Endometrial microvascular endothelial cells (primary cell): ENCODE measurements around the gene TSEN15. TPM values are rescaled to one million over a fixed set of nuclear protein-coding genes. Genes with fewer than 3 reads are reported as not detected.

Source experiments
- in situ Hi-C: cut with HindIII; loops from 2 replicates; pipeline ENCODE4 v1.10.0; 2017; ENCODE audit warnings: low sequenced_read_pairs, low pct_unique_long_range_greater_than_20kb; ENCODE audit errors: inconsistent ontology term
- total RNA-seq: library from RNA; depleted of rRNA; stranded (reverse); fragments of >200 nt; gene quantifications from one replicate; pipeline ENCODE4 v1.2.3, GENCODE V29; 2015; ENCODE audit errors: inconsistent ontology term

The TSEN15 gene
- total RNA-seq: 51.0 TPM

DNA sequence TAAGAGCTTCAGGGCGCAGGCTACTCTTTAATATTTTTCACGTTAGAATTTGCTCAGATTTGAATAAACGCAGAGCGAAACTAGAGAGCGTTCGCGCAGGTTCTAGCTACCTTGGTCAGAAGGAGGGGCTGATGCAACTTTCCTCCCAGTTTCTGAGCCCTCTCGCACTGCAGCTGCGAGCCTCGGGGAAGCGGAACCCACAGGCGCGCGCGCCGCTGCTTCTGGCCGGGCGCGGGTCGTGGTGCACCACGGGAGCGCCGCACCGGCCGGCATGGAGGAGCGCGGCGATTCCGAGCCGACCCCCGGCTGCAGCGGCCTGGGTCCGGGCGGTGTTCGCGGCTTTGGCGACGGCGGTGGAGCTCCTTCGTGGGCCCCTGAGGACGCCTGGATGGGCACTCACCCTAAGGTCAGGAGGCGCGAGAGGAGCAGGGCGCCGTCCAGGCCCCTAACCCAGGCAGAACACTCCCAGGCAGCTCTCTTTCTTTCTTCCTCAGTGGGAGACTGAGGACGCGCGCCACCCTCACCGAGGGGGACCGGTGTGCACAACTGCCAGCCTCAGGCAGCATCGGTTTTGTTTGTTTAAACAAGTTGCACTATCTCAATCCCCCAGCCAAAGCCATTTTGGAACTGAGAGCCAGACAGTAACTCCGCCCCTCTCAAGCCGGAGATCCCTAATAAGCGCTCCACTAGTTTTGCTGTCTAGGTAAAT, at the start of gene TSEN15:
TSS of gene TSEN15 (plus strand) at position 246 of the 709 bp plus-strand sequence. CDS start at position 272, 26 bp downstream.
- in situ Hi-C loops: no loop called here

DNA sequence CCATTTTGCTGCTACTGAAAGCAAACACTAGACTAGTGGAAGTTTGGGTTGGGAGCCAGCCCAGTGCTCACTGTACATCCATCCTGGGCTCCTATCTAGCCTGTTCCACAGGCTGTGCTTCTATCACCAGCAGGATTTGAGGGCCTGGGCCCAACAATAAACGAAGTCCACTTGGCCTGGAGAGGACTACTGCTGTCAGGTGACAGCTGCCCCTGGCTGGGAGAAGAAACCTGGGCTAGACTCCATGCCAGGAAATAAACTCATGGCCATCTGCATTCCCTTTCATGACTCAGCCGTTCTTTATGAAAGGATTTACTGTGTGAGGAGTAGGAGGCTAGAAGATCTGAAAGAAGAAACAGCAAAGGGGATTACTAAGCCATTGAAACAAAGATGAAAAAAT, 49.5 kb upstream of the TSEN15 start:
- in situ Hi-C loops: no loop called here

DNA sequence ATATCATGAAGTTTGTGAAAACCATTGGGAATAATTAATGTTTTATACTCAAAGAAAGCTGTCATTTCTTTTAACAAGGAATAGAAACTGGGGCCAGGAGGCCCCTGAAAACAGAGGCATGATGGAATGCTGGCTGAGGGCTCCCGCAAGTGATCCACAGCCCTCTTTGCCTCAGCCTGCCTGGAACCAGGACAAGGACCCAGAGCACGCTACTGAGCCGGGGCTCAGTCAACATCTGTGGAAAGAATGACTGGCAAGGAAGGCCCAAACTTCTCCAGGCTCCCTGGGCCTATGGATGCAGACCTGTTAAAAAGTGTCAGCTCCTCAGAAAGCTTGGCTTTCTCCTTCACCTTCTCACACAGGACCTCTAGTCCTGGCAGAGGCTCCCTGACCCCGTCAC, 46.6 kb upstream of the TSEN15 start:
- in situ Hi-C loops: no loop called here

DNA sequence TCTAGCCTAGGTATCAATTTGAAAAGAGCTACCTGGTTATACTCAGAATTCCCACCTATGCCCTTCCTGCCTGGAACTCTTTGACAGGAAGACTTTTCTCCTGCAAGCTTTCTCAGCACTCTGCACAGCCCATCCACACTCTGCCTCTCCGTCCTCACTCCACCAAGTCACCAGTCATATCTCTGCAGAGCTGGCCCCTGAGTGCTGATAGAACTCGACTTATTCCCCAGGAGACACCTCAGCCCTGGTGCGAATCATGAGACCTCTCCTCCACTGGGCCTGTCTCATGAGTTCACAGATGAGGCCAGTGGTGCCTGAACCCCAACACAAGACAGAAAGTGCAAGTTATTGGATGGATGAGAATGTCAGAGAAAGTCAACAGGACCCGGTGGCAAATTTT, 46.0 kb upstream of the TSEN15 start:
- in situ Hi-C loops: no loop called here

DNA sequence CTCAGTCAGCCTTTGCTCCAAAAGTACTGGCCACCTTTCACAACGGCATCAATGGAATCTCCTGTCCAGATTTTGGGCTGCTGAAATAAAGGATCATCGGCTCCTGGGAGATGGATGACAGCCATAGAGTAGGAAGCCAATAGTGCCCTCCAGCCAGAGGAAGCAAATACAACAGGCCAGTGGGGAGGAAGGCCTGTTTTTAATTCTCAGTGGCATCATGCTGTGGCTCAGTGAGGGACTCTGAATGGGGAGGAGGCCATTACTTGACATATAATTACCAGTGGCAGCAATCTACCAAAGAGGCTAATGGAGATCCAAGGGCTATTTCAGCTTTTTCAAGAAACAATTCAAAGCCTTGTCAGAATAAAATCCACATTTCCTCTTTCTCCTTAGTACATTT, 40.7 kb upstream of the TSEN15 start:
- in situ Hi-C loops: no loop called here

DNA sequence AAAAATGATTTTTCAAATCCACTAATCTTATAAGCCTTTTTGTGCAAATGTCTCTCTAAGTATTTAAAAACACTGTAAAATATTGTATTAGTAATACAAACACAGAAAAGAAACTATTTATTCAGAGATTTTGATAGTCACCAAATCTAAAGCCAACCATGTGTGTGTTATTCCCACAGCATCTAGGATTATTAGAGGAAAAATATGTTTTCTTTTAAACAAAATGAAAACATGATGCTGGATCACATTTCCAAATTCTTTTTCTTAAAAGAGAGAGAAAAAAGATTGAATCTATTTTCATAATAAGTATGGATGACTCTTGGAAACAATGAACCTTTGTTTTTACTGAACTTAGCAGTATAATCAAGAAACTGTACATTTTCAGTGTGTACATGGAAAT, 39.3 kb upstream of the TSEN15 start:
- in situ Hi-C loops: no loop called here

DNA sequence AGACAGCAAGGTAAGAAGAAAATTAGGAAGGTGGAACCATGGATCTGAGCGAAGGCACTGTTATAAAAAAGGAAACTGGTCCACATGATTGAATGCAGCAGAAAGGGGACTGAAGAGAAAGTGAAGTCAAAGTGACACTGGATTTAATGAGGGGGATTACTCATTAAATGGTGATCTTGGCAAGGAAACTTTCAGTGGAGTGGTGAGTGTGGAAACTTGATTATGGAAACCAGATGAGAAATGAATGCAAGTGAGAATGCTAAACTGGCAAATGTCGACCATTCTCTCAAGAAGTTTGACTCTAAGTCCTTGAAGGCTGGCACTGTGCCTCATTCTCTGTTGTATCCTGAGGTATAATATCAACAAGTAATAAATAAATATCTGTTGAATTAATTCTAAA, 37.3 kb upstream of the TSEN15 start:
- in situ Hi-C loops: no loop called here

DNA sequence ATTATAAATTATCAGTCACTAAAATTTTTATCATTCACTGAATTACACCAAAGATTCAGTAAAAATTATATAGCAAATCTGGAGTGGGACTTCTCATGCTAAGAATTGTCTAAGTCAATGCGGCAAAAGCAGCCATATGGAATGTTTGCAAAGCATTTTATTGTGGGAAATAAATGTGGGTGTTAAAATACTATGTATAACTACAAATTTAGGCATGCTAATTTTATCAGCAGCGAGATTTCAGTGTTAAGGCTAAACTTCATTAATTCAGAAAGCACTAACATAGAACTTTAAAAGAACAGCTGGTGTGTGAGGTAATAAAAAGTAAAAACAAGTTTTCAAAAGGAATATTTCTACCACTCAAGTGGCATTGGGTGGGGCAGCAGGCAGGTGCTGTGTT, 35.4 kb upstream of the TSEN15 start:
- in situ Hi-C loops: no loop called here

DNA sequence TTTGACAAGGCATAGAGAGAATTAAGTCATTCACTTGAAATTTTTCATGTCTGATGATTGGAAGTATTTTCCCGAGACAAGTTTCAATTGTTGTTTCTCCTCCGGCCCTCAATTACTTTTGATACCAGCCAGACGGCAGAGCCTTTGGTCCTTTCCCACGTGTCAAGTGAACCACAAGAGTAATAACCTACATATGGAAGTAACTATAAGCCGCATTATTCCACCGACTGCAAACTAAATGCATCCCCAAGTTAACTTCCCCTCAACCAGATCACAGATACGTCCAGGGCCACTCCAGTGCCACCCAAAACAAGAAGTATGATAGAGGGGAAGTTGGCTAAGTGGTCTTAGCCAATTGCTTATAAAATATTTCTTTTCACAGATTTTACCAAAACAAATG, 34.2 kb upstream of the TSEN15 start:
- in situ Hi-C loops: no loop called here

DNA sequence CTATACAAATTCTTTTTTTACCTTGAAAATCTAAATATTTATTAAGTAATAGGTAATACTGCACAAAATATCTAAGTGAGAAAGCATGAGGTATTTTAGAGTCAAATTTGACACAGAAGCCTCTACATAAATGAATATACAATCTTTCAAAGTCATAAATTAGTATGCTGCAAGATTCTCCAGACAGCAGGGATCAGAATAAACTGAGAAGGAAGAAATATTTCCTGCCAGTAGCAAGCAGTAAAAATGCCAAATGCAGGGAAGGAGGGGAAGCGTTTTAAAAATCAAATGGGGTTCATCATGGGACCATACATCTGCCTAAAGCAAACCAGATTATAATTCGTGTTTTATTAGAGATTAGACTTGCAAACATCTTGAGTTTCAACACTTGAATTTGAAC, 32.9 kb upstream of the TSEN15 start:
- in situ Hi-C loops: no loop called here

DNA sequence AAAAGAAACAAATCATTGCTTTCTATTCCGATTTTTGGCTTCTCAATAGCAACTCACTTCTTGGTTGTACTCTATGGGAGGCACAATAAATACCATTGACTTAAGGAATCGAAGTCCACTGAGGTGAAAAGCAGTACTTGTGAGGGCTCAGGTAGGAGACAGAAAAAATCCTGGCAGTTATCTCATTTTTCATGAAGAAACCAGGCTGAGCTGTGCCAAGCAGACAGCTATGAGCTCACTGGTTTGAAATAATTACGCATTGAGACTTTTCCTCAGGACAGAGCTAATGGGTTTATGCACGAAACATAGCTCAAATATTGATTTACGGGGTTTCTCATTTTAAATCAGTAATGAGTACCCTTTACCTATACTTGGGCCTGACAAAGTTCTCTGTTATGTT, 32.5 kb upstream of the TSEN15 start:
- in situ Hi-C loops: no loop called here

DNA sequence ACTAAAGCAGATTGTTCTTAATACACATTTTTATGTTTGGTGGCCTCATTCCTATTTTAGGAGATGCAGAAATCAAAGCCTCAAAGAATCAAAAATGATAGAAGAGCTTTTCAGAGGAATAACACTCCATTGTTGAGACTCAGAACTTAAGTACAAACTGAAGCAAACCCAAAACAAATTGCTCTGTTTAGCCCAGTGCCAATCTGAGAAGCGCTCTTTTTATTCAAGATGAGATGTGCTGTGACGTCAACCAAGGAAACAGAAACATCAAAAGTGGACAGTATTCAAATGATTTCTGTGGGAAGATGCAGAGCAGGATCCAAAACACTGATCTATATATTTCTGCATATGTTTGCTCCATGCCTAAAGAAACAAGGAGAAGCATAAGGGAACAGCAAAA, 32.0 kb upstream of the TSEN15 start:
- in situ Hi-C loops: no loop called here

DNA sequence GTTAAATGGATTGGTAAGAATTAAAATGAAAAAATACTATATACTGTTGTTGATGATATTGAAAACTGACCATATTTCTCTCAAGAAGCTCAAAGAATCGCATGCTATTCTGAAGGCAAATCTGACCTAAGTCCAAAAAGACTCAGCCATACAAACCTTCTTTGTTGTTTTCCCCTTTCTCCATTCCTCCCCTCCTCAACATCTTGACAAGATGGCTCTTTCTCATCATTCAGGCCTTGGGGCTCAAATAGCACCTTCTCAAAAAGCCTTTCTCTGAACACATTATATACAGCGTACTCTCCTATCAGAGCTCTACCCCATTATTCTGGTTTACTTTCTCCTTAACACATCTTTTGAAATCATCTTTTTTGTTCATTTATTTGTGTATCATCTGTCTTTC, 31.2 kb upstream of the TSEN15 start:
- in situ Hi-C loops: no loop called here

DNA sequence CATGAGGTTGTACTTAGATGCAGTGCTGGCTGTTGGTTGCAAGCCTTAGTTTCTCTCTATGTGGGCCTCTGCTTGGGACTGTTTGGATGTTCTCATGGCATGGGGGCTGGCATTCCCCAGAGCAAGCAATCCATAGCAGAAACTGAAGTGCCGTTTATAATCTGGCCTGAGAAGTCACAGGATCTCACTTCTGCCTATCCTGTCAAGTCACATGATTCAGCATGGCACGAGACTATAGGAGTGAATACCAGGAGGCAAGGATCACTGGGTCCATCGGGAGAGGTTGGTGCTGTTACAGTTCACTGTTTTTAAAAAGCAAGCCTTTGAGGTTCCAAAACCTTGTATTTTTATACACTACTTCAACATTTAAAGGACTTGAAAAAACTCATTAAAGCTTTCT, 30.7 kb upstream of the TSEN15 start:
- in situ Hi-C loops: no loop called here

DNA sequence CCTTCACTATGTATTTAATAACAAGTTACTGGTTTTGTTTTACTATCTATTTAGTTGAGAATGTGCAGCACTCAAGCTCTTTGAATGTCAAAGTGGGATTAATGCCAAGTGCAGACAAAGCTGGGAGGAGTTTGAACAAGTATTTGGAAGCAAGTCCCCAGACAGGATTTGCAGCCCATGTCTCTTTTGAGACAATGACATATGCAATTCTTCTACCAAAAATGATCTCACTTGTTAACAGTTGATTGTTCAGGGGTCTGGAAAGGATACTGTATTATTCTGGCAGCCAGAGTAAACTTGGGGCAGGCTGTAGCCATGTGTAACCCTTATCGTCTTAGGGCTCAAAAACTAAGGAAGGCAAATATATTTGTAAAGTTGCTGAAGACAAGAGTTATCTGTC, 29.8 kb upstream of the TSEN15 start:
- in situ Hi-C loops: no loop called here

DNA sequence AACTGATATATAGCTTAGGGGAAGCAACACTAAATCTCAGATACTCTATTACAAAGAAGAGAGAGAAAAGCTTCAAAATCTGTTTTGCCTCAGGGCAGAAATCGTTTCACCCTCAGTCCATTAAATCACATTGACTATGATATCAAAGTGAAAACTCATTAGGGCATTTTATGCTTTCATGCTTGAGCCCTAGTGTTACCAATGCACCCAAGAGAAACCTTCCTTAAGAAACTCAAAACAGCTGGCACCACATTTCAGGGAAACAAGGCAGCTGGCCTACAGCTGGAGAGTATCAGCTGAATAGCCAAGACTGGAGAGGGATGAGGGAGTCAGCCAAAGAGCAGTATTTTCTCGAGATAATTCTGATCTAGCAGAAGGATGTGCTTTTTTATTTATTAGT, 28.9 kb upstream of the TSEN15 start:
- in situ Hi-C loops: no loop called here

DNA sequence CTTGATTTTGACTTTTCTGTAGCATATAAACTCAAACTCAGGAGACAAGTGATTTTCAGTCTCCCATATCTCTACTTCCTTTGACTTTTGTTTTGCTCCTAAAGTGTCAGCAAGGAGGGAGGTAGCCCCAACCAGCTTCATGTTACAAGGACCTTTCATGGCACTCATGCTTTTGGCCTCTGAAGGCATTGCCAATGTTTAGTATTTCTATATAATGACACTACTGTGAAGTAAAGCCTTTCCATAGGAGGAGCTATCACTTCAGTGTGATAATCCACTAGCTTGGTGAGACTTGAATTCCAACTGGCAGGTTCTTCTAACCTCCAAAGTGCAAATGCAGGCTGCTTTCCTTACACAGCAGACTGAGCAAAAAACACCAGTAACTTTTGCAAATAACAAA, 28.4 kb upstream of the TSEN15 start:
- in situ Hi-C loops: no loop called here

DNA sequence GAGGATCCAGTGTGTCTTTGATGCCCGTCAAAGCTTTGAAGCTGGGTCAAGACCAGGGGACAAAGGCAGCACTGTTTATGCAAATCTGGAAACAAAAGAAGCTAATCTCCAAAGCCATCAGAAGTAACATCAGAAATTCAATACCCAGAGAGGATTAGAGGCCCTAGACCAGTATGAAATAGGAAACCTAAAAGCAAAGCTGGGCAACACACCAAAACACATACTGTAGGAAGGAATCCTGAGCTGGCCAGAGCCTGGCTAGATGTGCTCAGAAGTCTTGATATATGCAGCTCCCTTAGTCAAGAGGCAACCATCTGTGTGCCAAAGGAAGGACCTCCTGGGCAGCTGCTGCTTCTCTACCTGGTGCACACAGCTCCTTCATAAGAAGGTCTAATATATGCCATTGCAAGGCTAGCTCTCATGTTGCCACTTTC, 26.3 kb upstream of the TSEN15 start:
- in situ Hi-C loops: no loop called here

DNA sequence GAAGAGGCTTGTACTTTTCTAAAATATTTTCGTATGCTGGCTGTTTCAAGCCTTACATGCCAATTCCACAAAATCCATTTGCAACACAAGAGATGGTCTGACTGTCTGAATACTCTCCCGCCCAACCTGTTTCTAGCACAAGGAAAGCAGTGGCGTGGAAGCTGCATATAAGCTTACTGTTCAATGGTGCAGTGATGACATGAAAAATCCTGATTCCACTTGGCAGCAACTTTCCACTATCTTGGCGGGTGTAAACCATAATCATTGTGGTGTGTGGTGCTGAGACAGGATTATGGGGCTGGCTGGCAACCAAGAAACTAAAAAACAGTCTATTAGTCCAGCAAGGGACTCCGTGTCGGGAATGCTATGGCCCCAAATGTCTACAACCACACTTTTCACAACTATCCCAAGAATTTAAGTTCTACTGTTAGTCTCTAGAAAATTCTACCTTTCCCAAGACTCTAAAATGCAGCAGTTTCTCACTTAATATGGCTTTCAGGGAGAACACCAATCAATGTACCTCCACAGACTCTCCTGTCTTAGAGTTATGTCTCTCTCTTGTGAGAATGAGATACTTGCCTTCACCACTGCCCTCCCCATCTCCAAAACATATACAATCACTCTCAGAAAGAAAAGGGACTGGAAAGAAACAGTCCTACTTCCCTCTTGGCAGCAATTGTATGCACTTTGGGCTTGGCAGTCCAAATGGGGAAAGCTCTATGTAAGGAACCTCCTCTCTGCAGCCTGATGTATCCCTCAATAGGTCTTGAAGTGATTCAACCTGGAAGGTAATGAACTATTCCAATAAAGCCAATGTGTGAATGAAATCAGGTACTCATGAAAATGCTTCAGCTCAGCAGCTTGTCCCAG, 23.5 kb upstream of the TSEN15 start:
- in situ Hi-C loops: no loop called here

DNA sequence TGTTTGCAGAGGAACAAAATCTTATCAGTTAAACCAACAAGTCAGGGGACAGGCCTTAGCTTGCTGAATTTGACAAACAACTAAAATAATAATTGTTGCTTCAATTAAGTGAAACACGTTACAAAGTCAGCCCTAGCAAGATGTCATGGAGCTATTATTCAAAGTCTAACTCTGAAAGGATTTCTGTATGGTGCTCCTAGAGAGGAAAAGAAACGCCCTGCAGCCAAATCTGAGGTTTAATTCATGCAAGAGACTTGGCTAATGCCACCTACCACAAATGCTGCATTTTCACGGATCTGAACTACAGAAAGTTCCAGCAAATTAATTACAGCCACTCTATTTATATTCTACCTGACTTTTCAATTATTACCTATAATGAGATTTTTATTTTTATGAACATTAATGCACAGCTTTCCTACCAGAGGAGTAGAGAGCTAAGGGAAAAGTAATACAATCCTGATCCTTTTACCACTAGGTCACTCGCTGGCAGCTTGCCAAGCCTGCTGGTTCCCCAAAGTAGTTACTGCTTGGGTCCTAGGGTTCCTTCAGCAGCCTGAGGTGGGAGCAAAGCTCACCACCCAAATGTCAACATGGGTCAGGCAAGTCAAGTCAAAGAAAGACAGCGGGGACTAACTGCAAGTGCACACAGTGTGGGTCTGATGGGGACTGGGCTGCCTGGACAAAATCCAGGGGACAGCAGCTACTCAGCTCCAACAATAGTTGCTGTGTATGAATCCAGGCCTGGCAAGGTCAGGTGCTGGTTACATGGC, 22.5 kb upstream of the TSEN15 start:
- in situ Hi-C loops: no loop called here
